K562 (cell line): ENCODE results near the gene TAOK2. TPM values are rescaled to one million over a fixed set of nuclear protein-coding genes. Genes with fewer than 3 reads are reported as not detected.

Experiments
- ARID1B ChIP-seq: fragments of 450-650 bp; IDR thresholded peaks from 2 replicates; pipeline ENCODE4 v1.6.1; 2016; ENCODE audit warnings: antibody characterized with exemption, mild to moderate bottlenecking, inconsistent platforms
- BMI1 ChIP-seq: fragments of 150-350 bp; IDR thresholded peaks from 2 replicates; pipeline ENCODE4 v1.6.1; 2014; ENCODE audit warnings: low read length
- BRD4 ChIP-seq: fragments of 200-600 bp; sonication (generic); IDR thresholded peaks from 2 replicates; pipeline ENCODE4 v1.6.1; 2017; ENCODE audit warnings: inconsistent platforms
- DMBX1 ChIP-seq: fragments of 250-450 bp; sonication (Bioruptor Pico); IDR thresholded peaks from 2 replicates; pipeline ENCODE4 v1.8.0; 2022; ENCODE audit warnings: inconsistent platforms, mild to moderate bottlenecking, moderate library complexity, borderline replicate concordance
- ESRRA ChIP-seq: fragments of 450-650 bp; IDR thresholded peaks from 2 replicates; pipeline ENCODE4 v1.6.1; 2014; ENCODE audit warnings: low read depth, mild to moderate bottlenecking, moderate library complexity, borderline replicate concordance
- ID3 ChIP-seq, 2 experiments: fragments of 250-450 bp in 1 of 2; fragments of 450-650 bp in 1 of 2; sonication (Bioruptor Pico) in 1 of 2; IDR thresholded peaks; 2 replicates each; pipeline versions ENCODE4 v1.6.1 to v1.8.0; 2016 to 2021; ENCODE audit warnings: mild to moderate bottlenecking in 2 of 2, moderate library complexity in 2 of 2, missing compliant biosample characterization in 1 of 2, missing genetic modification characterization in 1 of 2
- KLF10 ChIP-seq: fragments of 250-450 bp; sonication (Bioruptor Pico); IDR thresholded peaks from 2 replicates; pipeline ENCODE4 v1.6.1; 2021; ENCODE audit warnings: matching md5 sums
- MAFG ChIP-seq: fragments of 450-650 bp; conservative IDR thresholded peaks from 2 replicates; pipeline ENCODE4 v1.6.1; 2016; ENCODE audit warnings: missing genetic modification characterization, missing compliant biosample characterization
- NFRKB ChIP-seq: fragments of 450-650 bp; IDR thresholded peaks from 2 replicates; pipeline ENCODE4 v1.6.1; 2016; ENCODE audit warnings: low read depth
- SREBF2 ChIP-seq: sonication (generic); formaldehyde crosslinking; IDR thresholded peaks from 2 replicates; pipeline ENCODE4 v1.4.0; 2020; ENCODE audit warnings: mild to moderate bottlenecking, missing genetic modification reagents
- TRIM24 ChIP-seq, 2 experiments: fragments of 450-650 bp; IDR thresholded peaks; 2 replicates each; pipeline ENCODE4 v1.6.1; 2016
- ZBTB17 ChIP-seq: fragments of 450-650 bp; formaldehyde crosslinking; IDR thresholded peaks from 2 replicates; pipeline ENCODE4 v1.4.0; 2020; ENCODE audit warnings: mild to moderate bottlenecking
- ZNF239 ChIP-seq: fragments of 250-450 bp; sonication (Bioruptor Pico); IDR thresholded peaks from 2 replicates; pipeline ENCODE4 v1.4.0; 2020; ENCODE audit warnings: mild to moderate bottlenecking
- ZNF316 ChIP-seq: fragments of 450-650 bp; IDR thresholded peaks from 2 replicates; pipeline ENCODE4 v1.6.1; 2016
- ZNF444 ChIP-seq: fragments of 250-450 bp; sonication (Bioruptor Pico); IDR thresholded peaks from 2 replicates; pipeline ENCODE4 v1.4.0; 2020; ENCODE audit warnings: mild to moderate bottlenecking, moderate library complexity
- ZNF707 ChIP-seq: fragments of 250-450 bp; sonication (Bioruptor Pico); conservative IDR thresholded peaks from 2 replicates; pipeline ENCODE4 v1.8.0; 2022; ENCODE audit warnings: inconsistent platforms, mild to moderate bottlenecking, moderate library complexity
- polyA plus RNA-seq, 8 experiments: library from polyadenylated mRNA; depleted of rRNA in 4 of 8; stranded (reverse) in 5 of 8; unstranded in 3 of 8; fragments of >200 nt; fragmentation: Nextera tagmentation in 2 of 8; fragmentation: Illumina TruSeq in 1 of 8; extraction: Ambion mirVana in 2 of 8; extraction: Trizol in 1 of 8; gene quantifications; 2 replicates each; pipeline versions ENCODE4 v1.2.1 to v1.2.3, GENCODE V29; 2011 to 2014; ENCODE audit warnings: inconsistent platforms in 1 of 8, missing spikeins in 1 of 8
- total RNA-seq, 7 experiments: library from RNA; depleted of rRNA in 6 of 7; stranded (reverse); fragments of >200 nt in 6 of 7; fragmentation: Illumina TruSeq in 2 of 7; extraction: Trizol in 2 of 7; gene quantifications; 2 replicates each; pipeline versions ENCODE4 v1.2.1 to v1.2.3, GENCODE V29; 2011 to 2021; ENCODE audit warnings: low replicate concordance in 1 of 7
- TF ChIP-seq, protein P1 (sequence below): fragments of 450-650 bp; conservative IDR thresholded peaks from 2 replicates; pipeline ENCODE4 v1.6.1; 2016; ENCODE audit warnings: missing genetic modification characterization, low read depth, mild to moderate bottlenecking, missing compliant biosample characterization, moderate library complexity
- TF ChIP-seq, protein P2 (sequence below): fragments of 250-450 bp; sonication (Bioruptor Pico); IDR thresholded peaks from 2 replicates; pipeline ENCODE4 v1.8.0; 2022; ENCODE audit warnings: inconsistent platforms
- TF ChIP-seq, protein P3 (sequence below), 2 experiments: fragments of 450-650 bp; IDR thresholded peaks; 2 replicates each; pipeline ENCODE4 v1.6.1; 2016
- TF ChIP-seq, protein P4 (sequence below): fragments of 450-650 bp; formaldehyde crosslinking; IDR thresholded peaks from 2 replicates; pipeline ENCODE4 v1.4.0; 2020; ENCODE audit warnings: mild to moderate bottlenecking
- TF ChIP-seq, protein P5 (sequence below): fragments of 450-650 bp; formaldehyde crosslinking; conservative IDR thresholded peaks from 2 replicates; pipeline ENCODE4 v1.4.0; 2022; ENCODE audit warnings: mild to moderate bottlenecking, missing genetic modification characterization

The TAOK2 gene
- total and polyA plus RNA-seq, 9 of the 15 experiments (the other 6 are each of a cell fraction or from before 2014, with no cell fraction given): 0.10 to 41.8 (median 13.7) TPM

GRCh38 chr16:29972992-29973383 is 680 bp upstream of the TAOK2 start (continued):
- TF ChIP-seq, protein P1, sequence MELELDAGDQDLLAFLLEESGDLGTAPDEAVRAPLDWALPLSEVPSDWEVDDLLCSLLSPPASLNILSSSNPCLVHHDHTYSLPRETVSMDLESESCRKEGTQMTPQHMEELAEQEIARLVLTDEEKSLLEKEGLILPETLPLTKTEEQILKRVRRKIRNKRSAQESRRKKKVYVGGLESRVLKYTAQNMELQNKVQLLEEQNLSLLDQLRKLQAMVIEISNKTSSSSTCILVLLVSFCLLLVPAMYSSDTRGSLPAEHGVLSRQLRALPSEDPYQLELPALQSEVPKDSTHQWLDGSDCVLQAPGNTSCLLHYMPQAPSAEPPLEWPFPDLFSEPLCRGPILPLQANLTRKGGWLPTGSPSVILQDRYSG (tag): peak; percentile 71; the same call in 1 of the 2 replicates
- TF ChIP-seq, protein P2, sequence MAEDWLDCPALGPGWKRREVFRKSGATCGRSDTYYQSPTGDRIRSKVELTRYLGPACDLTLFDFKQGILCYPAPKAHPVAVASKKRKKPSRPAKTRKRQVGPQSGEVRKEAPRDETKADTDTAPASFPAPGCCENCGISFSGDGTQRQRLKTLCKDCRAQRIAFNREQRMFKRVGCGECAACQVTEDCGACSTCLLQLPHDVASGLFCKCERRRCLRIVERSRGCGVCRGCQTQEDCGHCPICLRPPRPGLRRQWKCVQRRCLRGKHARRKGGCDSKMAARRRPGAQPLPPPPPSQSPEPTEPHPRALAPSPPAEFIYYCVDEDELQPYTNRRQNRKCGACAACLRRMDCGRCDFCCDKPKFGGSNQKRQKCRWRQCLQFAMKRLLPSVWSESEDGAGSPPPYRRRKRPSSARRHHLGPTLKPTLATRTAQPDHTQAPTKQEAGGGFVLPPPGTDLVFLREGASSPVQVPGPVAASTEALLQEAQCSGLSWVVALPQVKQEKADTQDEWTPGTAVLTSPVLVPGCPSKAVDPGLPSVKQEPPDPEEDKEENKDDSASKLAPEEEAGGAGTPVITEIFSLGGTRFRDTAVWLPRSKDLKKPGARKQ: peak; percentile 98
- TF ChIP-seq DMBX1 (CRISPR knock-in tag) (peak; percentile 76; the same call in 1 of the 2 replicates), ID3 (CRISPR knock-in tag; IDR thresholded peaks at IDR 0.05) (no peak), ID3 (tag; IDR thresholded peaks at IDR 0.05) (peak; percentile 83; the same call in 1 of the 2 replicates), ESRRA (no peak), ZBTB17 (CRISPR knock-in tag) (peak; percentile 58; the same call in 1 of the 2 replicates), BMI1 (no peak), MAFG (tag) (no peak), SREBF2 (CRISPR knock-in tag) (no peak), TRIM24 (IDR thresholded peaks at IDR 0.05) (peak in 1 of 2 experiments; percentile 64; a peak in 1 of 4 replicates), ZNF316 (peak; percentile 2; the same call in 1 of the 2 replicates), ZNF239 (CRISPR knock-in tag) (no peak), BRD4 (no peak), ARID1B (0 out of 2 replicates have a peak, but pooled peaks have one; percentile 12), ZNF707 (CRISPR knock-in tag) (no peak), NFRKB (peak; percentile 41; the same call in 1 of the 2 replicates), ZNF444 (no peak), KLF10 (CRISPR knock-in tag) (no peak)
- TF ChIP-seq, protein P3, sequence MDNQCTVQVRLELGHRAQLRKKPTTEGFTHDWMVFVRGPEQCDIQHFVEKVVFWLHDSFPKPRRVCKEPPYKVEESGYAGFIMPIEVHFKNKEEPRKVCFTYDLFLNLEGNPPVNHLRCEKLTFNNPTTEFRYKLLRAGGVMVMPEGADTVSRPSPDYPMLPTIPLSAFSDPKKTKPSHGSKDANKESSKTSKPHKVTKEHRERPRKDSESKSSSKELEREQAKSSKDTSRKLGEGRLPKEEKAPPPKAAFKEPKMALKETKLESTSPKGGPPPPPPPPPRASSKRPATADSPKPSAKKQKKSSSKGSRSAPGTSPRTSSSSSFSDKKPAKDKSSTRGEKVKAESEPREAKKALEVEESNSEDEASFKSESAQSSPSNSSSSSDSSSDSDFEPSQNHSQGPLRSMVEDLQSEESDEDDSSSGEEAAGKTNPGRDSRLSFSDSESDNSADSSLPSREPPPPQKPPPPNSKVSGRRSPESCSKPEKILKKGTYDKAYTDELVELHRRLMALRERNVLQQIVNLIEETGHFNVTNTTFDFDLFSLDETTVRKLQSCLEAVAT (IDR thresholded peaks at IDR 0.05): 0 out of 4 replicates have a peak, but pooled peaks of 1 of the 2 experiments have one; percentile 48
- TF ChIP-seq, protein P4, sequence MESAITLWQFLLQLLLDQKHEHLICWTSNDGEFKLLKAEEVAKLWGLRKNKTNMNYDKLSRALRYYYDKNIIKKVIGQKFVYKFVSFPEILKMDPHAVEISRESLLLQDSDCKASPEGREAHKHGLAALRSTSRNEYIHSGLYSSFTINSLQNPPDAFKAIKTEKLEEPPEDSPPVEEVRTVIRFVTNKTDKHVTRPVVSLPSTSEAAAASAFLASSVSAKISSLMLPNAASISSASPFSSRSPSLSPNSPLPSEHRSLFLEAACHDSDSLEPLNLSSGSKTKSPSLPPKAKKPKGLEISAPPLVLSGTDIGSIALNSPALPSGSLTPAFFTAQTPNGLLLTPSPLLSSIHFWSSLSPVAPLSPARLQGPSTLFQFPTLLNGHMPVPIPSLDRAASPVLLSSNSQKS (CRISPR knock-in tag): no peak
- TF ChIP-seq, protein P5, sequence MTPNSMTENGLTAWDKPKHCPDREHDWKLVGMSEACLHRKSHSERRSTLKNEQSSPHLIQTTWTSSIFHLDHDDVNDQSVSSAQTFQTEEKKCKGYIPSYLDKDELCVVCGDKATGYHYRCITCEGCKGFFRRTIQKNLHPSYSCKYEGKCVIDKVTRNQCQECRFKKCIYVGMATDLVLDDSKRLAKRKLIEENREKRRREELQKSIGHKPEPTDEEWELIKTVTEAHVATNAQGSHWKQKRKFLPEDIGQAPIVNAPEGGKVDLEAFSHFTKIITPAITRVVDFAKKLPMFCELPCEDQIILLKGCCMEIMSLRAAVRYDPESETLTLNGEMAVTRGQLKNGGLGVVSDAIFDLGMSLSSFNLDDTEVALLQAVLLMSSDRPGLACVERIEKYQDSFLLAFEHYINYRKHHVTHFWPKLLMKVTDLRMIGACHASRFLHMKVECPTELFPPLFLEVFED: no peak
